Measurements from ENCODE around the gene CDYL. TPM values are rescaled to one million over a fixed set of nuclear protein-coding genes. Genes with fewer than 3 reads are reported as not detected.

The CDYL gene
- total RNA-seq, 1 donor from 2014 or later = 31.8 TPM

DNA sequence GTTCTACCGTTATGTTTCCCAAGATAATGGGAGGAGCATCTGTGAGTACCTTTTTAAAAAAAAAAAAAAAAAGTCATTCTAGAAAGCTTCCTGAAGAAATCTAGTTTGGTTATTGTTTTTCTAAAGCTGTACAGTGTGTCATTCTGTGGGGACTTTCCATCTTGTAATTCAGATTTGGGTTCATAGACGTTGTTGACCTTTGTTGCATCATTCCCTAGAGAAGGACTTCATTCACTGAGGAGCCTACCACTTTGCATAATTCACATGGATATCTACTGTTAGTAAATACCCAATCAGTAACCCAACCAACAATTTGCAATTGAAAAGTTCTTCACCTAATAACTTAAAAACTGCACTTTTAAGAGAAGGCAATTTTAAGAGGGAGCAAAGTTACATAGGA, 167.5 kb downstream of the CDYL start:
- DNase-seq (no peak), ATAC-seq (no peak)
- intact Hi-C loops (cut with micrococcal nuclease) = no loop called here

GRCh38 chr6:4944325-4944724, 168.1 kb downstream of the CDYL start:
- intact Hi-C loops (cut with micrococcal nuclease) = no loop called here
- ATAC-seq (no peak), DNase-seq (no peak)

DNA sequence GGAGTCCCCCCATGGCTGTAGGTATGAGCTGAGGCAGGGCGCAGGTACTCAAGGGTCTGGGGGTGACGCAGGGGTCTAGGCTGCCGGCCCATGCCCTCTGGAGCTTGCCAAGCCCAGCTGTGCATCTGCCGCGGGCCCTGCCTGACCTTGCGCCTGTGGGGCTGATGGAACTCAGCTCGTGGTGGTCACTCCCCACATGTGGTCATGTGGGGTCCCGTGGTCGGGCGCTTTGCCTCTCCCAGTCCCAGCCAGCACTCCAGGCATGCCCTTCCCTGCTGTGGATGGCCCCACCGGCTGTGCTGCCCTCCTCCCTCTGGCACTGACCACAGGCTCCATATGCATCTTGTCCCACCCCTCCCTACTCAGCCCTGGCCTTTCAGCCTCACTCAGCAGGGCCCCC, 170.3 kb downstream of the CDYL start:
- DNase-seq = no peak
- no peak for ATAC-seq
- intact Hi-C loops (cut with micrococcal nuclease) = no loop called here

DNA sequence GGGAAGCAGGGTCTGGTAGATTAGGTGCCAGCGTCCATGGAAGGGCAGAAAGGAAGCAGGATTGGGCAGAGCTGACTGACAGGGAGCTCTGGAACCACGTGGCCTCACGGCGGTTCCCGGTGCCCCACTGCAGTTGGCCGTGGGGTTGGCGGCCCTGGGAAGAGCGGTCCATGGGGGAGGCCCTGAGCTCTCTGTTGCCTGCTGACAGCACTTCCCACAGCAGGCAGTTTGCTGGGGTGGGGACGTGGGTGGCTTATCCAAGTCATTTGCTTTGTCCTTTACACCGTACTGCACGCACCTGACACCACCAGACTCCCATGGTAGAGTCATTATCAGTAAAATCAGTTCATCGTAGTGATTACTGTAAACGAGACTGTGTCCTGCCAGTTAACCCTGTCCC, 171.5 kb downstream of the CDYL start:
- intact Hi-C loops (cut with micrococcal nuclease) = no loop called here

GRCh38 chr6:4948781-4949450, 172.7 kb downstream of the CDYL start:
- no peak for ATAC-seq
- intact Hi-C loops (cut with micrococcal nuclease) = no loop called here
- DNase-seq = no peak

More for the DNA sequence above, 171.5 kb downstream of the CDYL start:
- ATAC-seq = no peak
- DNase-seq = no peak

GRCh38 chr6:4950076-4950475, 173.9 kb downstream of the CDYL start:
- ATAC-seq = no peak
- intact Hi-C loops (cut with micrococcal nuclease) = no loop called here
- DNase-seq = no peak

- ATAC-seq (no peak), DNase-seq (no peak)
- intact Hi-C loops (cut with micrococcal nuclease) = no loop called here
Measured at GRCh38 chr6:4950836-4951533, 174.8 kb downstream of the CDYL start.

GRCh38 chr6:4953440-4953839, 177.2 kb downstream of the CDYL start:
- intact Hi-C loops (cut with micrococcal nuclease) = no loop called here
- ATAC-seq (no peak), DNase-seq (no peak)

DNA sequence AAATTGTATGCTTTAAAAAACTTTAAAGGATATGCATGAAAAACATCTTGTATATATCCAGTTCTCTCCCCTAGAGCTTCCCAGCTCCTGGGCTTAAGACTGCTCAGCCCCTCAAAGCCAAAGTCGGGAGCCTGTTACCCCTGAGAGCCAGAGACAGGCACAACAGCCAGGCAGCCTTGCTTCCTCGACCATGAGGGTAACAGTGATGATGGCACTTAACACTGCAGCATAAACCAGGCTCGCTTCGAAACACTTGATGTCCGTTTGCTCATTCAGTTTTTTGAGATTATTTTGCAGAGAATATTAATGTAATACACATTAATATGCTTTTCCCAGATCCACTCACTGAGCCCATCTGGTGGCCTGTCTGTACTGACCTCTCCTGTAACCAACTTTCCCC, 180.4 kb downstream of the CDYL start:
- ATAC-seq (no peak), DNase-seq (no peak)
- intact Hi-C loops (cut with micrococcal nuclease) = no loop called here

GRCh38 chr6:4957521-4958231, 181.5 kb downstream of the CDYL start:
- intact Hi-C loops (cut with micrococcal nuclease) = no loop called here
- DNase-seq (no peak), ATAC-seq (peak; percentile 63)

GRCh38 chr6:4958624-4959023, 182.4 kb downstream of the CDYL start:
- intact Hi-C loops (cut with micrococcal nuclease) = no loop called here
- ATAC-seq (no peak), DNase-seq (no peak)

DNA sequence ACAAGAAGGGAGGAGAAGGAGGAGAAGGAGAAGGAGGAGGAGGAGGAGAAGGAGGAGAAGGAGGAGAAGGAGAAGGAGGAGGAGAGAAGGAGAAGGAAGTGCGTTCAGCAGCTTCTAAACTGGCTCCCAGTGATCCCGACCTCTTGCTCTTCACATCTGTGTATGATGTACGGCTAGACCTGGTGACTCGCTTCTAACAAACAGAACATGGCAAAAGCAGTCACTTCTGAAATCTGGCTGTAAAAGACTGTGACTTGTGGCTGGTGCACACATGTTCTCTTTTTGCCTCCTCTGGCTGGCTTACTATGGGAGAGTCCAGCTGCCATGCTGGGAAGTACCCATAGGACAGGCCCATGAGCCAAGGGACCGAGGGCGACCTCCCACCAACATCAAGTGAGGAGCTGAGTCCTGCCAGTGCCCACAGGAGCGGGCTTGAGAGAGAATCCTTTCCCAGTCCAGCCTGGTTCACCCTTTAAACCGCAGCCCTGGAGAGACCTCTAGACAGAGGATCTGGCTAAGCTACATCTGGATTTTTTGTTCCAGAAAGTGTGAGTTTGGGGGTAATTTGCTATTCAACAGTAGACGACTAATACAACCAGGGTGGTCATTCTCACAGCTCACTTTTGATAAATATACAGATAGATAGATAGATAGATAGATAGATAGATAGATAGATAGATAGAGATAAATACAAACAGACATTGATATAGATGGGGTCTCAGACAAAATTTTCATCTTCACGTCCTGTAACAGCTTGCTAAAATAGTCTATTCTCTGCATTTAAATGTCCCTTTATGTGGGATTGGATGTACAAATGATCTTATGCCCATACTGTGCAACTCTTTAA, 185.3 kb downstream of the CDYL start:
- no peak for DNase-seq
- ATAC-seq = no peak

GRCh38 chr6:4962905-4963304, 186.7 kb downstream of the CDYL start:
- DNase-seq = no peak
- no peak for ATAC-seq
- intact Hi-C loops (cut with micrococcal nuclease) = no loop called here

More for the DNA sequence above, 185.3 kb downstream of the CDYL start:
- intact Hi-C loops (cut with micrococcal nuclease) = no loop called here

- intact Hi-C loops (cut with micrococcal nuclease) = no loop called here
- DNase-seq (no peak), ATAC-seq (no peak)
Measured at GRCh38 chr6:4964675-4965561, 188.7 kb downstream of the CDYL start.

- no peak for ATAC-seq
- DNase-seq = no peak
- intact Hi-C loops (cut with micrococcal nuclease) = no loop called here
Measured at GRCh38 chr6:4965562-4966389, 189.6 kb downstream of the CDYL start.

DNA sequence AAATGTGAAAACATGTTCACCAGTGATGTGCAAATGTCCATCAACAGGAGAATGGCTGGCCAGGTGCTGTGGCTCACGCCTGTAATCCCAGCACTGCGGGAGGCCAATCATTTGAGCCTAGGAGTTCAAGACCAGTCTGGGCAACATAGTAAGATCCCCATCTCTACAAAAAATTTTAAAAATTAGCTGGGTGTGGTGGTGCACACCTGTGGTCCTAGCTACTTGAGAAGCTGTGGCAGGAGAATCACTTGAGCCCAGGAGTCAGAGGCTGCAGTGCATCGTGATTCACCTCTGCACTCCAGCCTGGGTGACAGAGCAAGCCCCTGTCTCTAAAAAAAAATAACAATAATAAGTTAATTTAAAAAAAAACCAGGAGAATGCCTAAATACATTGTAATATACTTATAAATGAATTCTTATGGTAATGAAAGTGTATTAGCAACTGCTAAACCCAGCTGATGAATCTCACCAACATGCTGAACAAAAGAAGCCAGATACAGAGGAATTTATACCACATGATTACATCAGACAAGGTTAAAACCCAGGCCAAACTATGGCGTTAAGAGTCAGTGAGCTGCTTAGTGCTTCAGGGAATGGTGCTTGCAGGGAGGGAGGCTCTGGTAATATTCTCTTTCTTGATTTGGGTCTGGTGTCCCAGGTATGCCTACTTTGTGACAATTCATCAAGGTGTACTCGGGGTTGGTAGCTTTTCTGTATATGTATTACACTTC, 191.3 kb downstream of the CDYL start:
- ATAC-seq = no peak
- DNase-seq = no peak
- intact Hi-C loops (cut with micrococcal nuclease) = no loop called here

GRCh38 chr6:4969609-4970285, 193.5 kb downstream of the CDYL start:
- ATAC-seq (no peak), DNase-seq (no peak)
- intact Hi-C loops (cut with micrococcal nuclease) = no loop called here
